Daoy (cell line): ENCODE data around the gene SSU72. TPM values are rescaled to one million over a fixed set of nuclear protein-coding genes. Genes with fewer than 3 reads are reported as not detected.
A peak's percentile ranks its signal among the peaks of the same experiment; 100 is the strongest.

ENCODE experiments used
- DNase-seq: peaks from one replicate; pipeline ENCODE4 v3.0.0-alpha.2; 2015; ENCODE audit warnings: low read depth
- total RNA-seq: library from RNA; depleted of rRNA; stranded (reverse); fragments of >200 nt; shearing (Covaris generic); gene quantifications from 2 replicates; pipeline ENCODE4 v1.2.3, GENCODE V29; 2014; rRNA removed

SSU72 gene
- total RNA-seq = 67.3 and 71.3 TPM in 2 replicates

DNA sequence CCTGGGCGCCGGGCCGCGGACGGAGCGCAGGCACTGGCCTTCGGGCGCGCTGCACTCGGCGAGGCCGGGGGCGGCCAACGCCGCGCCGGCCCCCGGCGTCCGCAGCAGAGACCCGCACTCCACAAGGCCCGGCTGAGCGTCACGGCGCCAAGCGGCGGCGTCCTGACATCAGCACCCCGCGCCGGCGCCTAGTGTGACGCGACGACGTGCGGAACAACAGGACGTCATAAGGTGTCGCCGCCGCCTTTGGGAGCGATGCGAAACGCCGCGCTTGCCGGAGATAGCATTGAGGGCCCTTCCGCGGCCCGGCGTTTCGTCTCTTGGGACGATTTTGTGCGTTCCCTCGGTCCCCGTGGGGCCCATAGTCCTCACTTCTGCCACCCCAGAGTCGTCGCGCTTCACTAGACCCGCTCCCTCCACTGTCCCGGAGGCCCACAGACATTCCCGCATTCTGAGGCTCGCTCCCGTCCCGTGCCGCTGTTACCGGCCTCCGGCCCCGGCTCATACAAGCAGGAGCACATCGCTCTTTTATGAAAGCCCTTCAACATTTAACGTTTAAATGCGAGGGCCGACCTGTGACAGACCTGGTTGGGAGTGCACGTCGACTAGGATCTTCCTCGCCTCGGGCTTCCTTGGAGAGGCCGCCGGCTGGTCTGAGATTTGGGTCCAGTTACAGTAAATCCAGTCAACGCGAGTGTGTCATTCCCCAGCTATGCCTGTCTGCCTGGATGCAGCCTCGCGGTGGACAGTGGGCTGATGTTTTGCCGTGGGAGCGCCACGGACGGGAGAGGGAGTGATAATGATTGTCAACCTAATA lies at the start of gene SSU72:
Gene SSU72 (minus strand): TSS at position 143 of the 817 bp plus-strand sequence. CDS start 306 bp downstream, outside the sequence.
- peak; percentile 96 for DNase-seq

DNA sequence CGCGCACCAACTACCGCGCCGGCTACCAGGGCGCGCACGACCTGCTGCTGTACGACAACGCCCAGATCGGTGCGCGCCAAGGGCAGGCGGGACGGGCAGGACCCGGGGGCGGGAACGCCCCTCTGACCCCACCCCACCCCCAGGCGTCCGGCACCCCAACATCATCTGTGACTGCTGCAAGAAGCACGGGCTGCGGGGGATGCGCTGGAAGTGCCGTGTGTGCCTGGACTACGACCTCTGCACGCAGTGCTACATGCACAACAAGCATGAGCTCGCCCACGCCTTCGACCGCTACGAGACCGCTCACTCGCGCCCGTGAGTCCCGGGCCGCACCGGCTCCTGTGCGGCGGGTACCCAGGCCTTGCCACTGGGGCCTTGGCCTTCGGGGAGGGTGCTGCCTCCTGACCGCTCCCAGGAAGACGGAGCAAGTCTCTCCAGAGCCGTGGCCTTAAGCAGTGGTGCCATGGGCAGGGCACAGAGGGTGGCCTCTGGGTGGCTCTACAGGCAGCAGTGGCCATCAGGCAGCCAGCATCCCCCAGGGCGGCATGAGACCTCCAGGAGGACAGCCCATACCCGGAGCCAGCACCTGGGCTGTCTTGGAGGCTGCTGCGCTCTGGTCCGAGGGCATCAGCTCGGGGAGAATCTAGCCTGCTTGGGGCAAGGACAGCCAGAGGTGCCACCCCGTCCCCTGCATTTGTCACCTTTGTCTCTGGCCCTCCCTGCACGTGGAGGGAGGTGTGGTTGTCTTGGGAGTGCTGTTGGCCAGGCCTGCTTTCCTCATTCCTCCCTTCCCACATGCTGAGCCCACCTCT lies 49.2 kb upstream of the SSU72 start:
- no peak for DNase-seq

DNA sequence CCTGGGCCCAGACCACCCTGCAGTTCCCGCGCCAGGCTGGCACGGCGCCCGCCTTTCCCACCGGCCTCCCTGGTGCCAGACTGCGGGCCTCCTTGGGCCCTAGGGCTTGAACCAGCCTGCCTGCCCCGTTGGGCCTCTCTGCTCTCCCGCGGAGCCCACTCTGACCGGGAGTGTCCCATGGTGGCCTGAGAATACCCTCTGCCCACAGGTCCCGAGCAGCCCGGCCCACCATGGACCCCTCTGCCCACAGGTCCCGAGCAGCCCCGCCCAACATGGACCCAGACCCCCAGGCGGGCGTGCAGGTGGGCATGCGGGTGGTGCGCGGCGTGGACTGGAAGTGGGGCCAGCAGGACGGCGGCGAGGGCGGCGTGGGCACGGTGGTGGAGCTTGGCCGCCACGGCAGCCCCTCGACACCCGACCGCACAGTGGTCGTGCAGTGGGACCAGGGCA lies 48.5 kb upstream of the SSU72 start:
- DNase-seq = no peak

DNA sequence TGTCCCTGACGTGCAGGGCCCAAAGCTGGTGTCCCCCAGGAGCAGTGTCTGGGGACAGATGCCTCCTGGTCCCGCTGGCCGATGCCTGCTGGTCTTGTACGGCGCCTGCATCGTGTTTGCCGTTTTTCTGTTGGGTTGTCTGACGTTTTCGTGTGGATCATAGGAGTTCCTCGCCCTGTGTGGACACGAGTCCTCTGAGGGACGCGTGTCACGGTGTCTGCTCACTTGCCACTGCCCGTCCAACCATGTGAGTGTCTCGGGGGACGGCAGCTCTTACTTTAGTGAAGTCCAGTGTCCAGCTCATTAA lies 48.1 kb upstream of the SSU72 start:
- DNase-seq = no peak

DNA sequence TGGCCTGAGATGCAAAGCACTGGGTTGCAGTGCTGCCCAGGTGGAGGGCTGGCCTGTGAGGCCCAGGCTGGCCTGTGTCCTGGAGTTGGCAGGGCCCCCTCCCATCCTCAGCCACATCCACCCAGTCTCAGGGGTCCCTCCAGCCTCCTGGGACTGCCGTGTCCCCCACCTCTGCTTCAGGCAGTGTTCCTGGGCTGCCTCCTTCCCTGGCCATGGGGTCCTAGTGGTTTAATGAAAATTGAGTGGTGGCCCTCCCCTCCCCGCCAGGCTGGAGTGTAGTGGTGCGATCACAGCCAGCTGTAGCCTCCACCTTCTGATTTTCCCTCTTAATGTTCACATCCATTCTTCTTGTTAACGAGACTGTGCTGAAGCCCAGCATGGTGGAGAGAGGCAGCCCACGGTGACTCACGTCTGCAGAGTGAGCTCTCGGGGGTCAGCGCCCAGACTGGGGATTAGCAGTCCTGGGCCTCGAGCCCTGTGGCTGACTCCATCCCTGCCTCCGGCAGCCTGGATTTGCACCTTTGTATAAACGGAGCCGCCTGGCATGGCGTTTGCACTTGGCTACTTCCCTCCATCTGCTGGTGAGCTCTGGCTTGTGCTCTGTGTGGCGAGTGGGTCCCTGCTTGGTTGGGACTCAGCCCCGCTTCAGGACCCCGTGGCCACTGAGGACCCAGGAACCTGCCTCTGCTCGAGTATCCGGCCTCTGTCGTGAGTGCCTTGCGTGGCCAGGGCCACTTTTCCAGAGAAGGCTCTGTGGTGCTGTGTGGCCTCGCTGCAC lies 47.5 kb upstream of the SSU72 start:
- no peak for DNase-seq

DNA sequence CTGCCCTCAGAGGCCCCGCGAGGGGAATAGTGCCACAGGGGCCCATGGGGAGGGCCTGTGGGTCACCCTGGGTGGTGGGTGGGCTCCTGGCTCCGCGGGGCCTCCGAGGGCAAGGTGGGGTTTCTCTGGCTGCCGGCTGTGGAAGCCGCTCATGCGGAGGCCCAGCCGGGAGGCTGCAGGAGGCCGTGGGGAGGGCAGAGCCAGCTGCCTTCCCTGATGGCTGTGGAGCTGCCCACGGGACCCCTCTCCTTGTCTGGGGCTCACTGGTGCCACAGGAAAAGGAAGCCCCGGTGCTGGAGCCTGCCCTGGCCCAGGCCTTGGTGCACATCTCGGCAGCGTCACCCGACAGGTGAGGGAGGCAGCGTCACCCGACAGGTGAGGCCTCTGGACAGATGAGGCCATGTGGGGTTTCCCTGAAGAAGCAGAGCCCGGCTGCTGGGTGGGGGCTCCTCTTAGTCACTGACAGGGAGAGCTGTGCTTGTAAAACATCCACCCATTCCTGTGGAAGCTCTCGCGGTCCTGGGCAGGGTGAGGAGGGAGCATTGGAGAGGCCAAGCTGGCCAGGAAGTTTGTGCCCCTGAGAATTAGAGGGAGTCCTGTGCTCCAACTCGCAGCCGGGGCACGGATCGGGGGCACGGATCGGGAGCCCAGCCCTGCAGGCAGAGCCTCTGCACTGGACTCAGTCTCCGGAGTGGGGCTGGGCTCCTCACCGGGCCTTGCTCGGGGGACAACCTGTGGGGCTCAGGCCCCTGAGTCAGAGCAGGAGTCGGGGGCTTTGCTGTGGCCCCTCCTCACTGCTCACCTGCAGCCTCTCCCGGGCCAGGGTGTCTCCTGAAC lies 46.7 kb upstream of the SSU72 start:
- DNase-seq = no peak

DNA sequence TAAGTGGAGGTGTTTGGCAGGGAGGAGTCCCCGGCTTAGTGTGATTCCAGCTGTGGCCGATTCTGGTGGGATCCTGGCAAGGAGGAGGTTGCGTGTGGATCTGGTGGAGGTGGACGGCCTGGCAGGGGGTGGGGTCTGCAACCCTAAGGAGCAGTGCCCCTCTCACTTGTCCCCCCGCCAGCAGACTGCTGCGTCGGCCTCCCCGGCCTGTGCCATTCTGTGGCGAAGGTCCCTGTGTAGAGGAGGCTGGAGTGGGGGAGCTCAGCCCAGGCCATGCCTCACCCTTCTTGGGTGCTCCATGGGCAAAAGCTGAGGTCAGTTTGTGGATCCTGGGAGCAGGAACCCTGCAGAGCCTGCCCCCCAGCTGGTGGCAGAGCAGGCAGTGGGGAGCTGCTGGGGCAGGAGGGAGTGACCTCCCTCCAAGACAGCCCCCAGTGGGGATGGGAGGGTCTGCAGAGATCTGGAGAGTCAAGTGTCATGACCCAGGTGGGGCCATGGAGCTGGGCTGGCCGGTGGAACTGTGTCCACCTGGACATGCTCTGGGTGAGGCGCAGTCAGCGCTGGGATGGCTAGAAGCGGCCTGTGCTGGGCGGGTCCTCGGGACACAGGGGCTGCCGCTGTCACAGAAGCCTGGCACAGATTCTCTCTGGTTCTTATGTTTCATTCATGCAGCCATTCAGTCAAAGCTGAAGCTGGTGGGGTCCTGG lies 45.9 kb upstream of the SSU72 start:
- no peak for DNase-seq

DNA sequence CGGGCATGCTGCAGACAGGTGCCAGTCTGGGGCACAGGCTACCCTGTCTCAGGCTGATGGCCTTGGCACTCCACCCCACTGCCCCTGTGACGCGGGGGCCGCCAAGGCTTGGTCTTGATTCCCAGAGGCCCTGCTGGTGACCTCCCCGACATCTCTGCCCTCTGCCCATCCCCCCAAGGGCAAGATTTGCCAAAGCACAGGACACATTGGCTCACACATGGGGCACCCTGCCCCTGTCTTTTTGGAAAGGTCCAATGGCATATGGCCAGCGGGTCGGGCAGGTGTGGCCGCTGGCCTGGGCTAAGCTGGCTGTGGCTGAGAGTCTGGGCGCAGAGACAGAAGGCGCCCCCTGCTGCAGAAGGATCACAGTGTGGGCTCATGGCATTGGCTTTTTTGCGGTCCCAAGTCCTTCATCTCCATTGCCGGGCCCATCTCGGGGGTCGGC lies 45.3 kb upstream of the SSU72 start:
- no peak for DNase-seq

DNA sequence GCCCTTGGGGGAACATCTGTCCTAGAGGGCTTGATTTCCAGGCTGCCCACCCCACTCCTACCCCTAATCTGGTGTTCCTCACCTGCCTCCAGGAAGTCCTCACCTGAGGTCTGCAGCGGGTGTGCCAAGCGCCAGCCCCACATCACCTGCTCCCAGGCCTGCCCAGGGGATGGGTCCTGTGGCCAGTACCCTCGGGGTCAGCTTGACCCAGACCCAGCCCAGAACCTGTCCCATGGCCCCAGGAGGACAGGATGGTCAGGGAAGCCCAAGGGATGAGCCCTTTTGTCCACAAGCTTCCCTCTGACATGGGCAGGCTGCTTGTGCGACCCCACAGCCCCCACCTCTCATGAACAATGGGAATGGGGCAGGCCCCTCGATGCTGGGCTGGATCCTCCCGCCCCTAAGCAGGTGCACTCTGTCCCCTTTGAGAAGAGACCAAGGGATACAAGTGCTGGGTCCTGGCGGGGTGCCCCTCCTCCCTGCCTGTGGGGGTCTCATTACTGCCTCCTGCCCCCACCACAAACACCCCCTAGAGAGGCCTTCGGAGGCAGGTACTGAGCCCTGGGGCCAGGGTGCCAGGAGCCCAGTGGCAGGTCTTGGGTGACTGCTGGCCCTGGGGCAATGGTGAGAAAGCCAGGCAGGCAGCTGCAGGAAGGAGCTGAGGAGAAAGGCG lies 43.9 kb upstream of the SSU72 start:
- DNase-seq = no peak

DNA sequence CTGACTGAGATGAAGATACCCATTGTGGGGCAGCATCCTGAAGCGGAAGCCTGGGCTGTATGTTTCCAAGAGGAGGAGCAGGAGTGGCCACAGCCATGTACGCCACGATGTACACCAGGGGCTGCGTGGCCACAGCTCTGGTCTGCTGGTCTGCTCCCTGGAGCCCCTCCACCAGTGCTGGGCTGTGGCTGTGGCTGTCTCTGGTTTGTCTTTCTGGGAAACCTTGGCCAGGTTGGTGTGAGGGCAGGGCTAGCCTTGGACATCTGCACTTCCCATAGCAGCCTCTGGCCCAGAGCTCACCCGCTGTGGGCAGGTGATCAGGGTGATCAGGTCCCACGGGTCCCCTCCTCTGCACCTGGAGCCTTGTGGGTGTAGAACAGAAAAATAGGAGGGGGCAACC lies 43.3 kb upstream of the SSU72 start:
- no peak for DNase-seq

DNA sequence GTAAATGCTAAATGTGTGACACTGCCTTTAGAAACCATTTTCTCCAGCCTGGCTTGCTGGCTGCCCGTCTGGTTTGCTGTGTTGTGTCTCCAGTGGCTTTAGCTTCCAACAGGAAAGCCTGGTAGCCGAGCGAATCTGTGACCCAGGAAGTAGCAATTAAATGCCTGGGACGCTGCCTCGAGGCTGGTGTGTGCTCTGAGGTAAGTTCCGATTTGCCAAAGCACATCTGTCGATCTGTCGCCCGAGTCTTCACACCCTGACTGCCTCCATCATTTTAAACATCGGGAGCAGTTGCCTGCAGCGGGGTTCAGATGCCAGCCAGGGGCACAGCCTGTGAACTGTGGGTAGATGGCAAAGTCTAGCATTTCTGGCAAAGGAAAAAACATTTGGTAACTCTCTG lies 42.9 kb upstream of the SSU72 start:
- no peak for DNase-seq

DNA sequence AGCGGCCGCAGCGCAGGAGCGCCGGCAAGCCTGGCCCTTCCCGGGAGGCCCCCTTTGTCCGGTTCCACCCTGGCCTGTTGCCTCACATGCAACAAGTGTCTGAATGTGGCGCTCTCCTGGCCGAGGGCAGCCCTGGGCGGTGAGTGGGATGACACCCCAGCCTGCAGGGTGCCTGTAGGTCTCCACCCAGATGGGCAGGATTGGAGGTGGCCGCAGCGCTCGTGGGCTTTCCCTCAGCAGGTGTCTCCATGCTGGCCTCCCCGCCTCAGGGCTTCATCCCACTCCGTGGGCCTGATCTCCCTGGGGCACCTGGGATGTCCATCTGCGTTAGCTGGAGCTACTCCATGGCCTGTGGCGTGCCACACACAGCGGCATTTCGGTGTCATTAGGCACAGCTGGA lies 42.2 kb upstream of the SSU72 start:
- DNase-seq = no peak

DNA sequence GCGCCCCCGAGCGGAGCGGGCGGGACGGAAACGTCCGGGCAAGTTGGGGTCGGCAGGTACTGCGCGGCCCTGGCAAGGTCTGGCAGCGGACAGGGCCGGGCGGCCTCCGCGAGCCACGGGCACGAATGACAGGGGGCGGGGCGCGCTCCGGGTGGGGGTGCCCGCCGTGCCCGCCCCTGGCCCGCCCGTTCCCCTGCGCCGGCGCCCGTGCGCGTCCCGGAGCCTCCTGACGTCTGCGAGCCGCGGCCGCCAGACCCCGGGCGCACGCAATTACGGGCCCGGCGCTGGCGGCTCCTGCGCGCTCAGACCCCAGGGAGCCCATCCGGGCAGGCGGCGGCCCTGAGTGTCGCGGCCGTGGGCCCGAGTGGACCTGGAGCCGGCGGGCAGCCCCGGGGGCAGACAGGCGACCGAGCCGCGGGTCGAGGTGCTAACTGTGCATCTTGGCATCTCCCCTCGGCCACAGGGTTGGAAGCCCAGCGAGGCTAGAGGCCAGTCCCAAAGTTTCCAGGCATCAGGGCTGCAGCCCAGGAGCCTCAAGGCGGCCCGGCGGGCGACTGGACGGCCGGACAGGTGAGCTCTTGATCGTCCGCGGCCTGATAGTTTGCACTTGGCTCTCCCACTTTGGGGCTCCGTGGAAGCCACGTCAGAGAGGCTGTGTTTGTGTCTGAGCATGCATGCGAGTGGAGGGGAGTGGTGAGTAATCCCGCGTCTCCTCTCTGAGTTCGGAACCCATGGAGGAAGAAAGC lies 41.6 kb upstream of the SSU72 start:
- DNase-seq = no peak

DNA sequence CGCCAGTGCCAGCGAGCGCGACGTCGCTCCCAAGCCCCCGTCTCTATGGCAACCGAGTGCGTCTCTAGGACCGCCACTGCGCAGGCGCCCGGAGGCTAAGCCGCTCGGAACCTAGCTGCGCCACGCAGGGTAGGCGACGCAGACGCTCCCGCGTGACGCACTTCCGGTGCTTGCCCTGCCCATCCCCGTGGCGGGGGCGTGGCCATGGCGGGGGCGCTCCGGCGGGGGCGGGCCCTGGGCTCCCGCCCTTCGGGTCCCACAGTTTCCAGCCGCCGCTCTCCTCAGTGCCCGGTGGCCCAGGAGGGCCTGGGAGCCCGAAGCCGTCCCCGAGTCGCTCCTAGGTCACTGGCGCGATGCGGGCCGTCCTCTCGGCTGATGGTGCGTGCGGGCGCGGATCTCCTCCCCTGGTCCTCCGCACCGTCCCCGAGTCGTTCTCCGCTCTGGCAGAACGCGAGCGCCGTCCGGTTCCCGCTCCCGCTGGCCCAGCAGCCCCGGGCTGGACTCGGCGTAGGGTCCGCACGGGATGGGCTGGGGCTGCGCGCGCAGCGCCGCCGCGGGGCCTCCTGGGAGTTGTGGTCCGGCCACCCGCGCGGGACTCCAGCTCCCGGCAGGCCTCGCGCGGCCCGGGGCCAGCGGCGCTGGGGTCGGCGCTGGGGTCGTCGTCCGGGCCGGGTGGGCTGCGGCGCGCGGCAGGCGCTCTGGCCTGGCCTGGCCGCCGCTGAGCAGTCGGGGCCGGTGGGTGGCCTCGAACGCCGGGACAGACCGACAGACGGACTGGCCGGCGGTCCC lies 40.8 kb upstream of the SSU72 start, which contains the start of gene MIB2:
Gene MIB2 (plus strand): TSS at position 245 of the 789 bp plus-strand sequence. CDS start 7,953 bp downstream, outside the sequence.
- peak; percentile 98 for DNase-seq

DNA sequence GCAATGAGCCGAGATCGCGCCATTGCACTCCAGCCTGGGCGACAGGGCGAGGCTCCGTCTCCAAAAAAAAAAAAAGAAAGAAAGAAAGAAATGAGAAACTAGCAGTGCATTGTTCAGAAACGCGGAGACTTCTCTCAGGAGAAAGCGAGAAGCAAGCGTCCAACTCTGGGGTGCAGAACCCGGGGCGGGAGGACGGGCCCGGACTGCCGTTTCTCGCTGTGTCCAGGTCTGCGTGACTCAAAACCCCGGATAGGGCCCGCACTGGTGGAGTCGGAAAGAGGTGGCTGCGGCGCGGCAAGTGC lies 40.2 kb upstream of the SSU72 start:
- no peak for DNase-seq

DNA sequence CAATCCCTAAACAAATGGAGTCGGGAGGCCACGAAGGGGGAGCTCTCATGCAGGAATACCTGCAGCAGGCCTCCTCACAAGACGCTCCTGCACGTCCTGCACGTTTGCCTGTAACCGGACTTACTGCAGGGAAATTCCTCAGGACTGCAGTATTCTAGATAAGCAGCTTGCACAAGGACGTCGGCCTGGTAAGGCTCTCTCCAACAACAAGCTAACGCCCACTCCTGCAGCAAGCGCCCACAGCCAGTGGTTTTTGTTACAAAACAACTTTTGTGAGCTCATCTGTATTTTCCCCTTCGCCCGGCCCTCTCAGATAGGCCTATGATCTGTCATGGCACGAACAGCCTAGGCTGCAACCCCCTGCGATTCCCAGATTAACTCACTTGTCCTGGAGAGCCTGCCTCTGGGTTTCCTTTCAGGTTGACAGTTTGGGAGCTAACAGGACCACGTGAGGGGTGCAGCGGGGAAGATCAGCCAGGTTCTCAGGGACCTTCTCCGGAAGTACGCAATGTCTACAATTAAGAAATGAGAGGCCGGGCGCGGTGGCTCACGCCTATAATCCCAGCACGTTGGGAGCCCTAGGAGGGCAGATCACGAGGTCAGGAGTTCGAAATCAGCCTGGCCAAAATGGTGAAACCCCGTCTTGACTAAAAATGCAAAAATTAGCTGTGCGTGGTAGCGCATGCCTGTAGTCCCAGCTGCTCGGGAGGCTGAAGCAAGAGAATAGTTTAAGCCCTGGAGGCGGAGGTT lies 39.7 kb upstream of the SSU72 start:
- peak; percentile 58 for DNase-seq

DNA sequence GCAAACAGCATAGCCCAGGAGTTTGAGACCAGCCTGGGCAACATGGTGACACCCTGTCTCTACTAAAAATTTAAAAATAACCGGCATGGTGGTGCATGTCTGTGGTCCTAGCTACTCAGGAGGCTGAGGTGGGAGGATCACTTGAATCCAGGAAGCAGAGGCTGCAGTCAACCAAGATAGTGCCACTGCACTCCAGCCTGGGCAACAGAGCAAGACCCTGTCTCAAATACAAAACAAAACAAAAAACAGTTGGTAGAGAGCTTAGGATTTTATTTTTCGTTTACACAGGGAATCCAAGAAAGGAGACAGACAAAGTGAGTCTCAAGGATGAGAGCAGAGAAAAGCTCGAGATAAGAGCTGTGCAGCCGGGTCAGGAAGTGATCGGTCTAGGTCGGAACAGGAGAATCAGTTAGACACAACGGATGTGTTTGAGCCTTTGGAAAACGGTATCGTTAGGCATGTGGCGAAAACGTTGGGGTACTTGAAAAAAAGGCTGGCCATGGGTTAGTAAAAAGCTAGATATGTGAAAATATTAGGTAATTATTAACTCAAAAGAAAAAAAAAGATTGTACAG lies 38.9 kb upstream of the SSU72 start:
- no peak for DNase-seq

DNA sequence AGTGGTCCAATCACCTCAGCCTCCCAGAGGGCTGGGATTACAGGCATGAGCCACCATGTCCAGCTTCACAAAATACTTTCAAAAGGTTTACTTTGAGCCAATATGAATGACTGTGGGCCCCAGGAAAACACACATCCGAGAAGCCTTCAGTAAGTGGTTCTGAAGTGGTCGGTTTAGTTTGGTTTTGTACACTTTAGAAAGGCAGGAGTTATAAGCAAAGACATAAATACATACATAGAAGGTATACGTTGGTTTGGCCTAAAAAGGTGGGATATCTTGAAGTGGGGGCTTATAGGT lies 37.4 kb upstream of the SSU72 start:
- no peak for DNase-seq
